ENCODE results near the gene CGA.

DNA sequence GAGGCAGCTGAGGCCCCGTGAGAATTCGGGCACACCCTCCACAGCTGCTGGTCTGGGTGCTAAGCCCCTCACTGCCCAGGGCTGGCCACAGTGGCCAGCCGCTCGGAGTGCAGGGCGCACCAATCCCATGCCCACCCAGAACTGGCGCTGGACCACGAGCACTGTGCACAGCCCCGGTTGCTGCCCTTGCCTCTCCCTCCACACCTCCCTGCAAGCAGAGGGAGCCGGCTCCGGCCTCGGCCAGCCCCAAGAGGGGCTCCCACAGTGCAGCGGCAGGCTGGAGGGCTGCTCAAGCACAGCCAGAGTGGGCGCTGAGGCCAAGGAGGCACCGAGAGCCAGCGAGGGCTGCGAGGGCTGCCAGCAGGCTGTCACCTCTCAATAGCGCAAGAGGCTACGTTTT, 35.0 kb downstream of the CGA start:
- no peak for TF ChIP-seq EZH2 (IDR thresholded peaks at IDR 0.05; ENCODE audit: low read length)
- TF ChIP-seq, protein P1, sequence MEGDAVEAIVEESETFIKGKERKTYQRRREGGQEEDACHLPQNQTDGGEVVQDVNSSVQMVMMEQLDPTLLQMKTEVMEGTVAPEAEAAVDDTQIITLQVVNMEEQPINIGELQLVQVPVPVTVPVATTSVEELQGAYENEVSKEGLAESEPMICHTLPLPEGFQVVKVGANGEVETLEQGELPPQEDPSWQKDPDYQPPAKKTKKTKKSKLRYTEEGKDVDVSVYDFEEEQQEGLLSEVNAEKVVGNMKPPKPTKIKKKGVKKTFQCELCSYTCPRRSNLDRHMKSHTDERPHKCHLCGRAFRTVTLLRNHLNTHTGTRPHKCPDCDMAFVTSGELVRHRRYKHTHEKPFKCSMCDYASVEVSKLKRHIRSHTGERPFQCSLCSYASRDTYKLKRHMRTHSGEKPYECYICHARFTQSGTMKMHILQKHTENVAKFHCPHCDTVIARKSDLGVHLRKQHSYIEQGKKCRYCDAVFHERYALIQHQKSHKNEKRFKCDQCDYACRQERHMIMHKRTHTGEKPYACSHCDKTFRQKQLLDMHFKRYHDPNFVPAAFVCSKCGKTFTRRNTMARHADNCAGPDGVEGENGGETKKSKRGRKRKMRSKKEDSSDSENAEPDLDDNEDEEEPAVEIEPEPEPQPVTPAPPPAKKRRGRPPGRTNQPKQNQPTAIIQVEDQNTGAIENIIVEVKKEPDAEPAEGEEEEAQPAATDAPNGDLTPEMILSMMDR (optimal IDR thresholded peaks at IDR 0.05 in 1 of 3, IDR thresholded peaks at IDR 0.05 in 1 of 3, conservative IDR thresholded peaks at IDR 0.05 in 1 of 3; ENCODE audit: extremely low read depth in 1 of 3, insufficient read depth in 2 of 3, low read length in 3 of 3) = no peak
